DMS 273 (cell line): ENCODE results near the gene PRDX1.
A peak's percentile ranks its signal among the peaks of the same experiment; 100 is the strongest.

Experiments used
- DNase-seq: peaks from one replicate; lab custom pipeline; 2025; ENCODE audit not compliant: unreplicated experiment; lab: John Stamatoyannopoulos, UW

PRDX1 gene

GRCh38 chr1:45521413-45522323 lies at the start of gene PRDX1:
Gene PRDX1, minus strand, starts transcription at chr1:45521884. Its CDS starts 2,841 bp downstream, at chr1:45519043.
- DNase-seq, result peak; percentile 99

DNA sequence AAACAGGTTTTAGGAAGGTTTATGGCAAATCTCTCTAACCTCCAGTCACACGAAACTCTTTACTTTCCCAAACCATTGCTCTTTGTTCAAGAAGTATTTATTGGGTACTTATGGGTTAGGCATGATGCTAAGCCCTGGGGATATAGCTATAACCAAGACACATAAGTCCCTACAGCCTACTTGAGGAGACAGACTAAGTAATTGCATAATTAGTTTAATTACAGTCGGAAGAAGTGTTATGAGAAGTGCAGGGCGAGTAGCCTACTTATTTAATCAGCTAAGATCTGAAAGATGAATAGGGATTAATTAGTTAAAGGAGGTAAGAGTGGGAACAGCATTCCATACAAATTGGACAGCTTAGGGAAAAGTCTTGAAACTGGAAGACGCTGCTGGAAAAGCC lies 48.9 kb upstream of the PRDX1 start:
- DNase-seq, result no peak

DNA sequence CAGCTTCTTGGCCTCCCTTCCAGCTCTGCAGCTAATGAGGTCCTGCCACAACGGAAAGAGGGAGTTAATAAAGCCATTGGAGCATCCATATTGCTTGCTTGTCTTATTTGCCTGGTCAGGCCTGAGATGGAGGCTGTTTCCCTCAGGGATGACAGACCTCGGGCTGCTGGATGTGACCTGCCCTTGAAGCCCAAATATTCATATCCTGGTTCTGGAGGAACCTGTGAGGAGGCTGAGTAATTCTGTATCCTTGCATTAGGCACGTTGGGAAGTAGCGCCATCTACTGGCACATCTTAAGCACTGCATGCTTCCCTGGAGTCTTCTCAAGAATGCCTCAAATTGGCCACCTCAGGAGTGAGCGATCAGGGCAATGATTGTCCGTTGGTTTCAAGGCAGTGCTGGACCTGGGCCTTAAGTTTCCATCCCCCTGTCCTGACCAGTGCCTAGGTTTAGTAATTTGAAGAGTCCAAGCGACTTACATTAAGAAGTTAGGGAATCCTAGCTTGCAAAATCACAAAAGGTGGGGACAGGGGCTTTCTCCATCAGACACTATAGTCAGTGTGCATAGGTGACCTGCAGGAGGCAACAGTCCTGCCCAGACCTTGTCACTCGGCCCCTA lies 48.4 kb upstream of the PRDX1 start:
- peak; percentile 88 for DNase-seq

GRCh38 chr1:45569571-45569961 lies 47.9 kb upstream of the PRDX1 start:
- peak; percentile 45 for DNase-seq

- DNase-seq, result no peak
Observed at GRCh38 chr1:45568421-45568820, 46.7 kb upstream of the PRDX1 start.

DNA sequence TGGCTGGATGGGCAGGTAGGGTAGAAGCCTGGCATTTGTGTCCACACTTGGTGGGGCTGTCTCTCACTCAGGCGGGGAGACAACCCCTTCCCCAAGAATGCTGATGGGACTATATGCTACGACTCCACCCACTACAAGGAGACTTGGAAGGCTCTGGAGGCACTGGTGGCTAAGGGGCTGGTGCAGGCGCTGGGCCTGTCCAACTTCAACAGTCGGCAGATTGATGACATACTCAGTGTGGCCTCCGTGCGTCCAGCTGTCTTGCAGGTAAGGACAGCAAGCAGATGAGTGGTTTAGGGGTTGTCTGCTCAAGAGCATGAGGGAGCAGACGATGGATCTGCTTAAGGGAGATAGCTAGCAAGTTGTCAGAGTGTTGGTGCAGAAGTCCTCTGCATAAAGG lies 46.2 kb upstream of the PRDX1 start:
- DNase-seq, result no peak

DNA sequence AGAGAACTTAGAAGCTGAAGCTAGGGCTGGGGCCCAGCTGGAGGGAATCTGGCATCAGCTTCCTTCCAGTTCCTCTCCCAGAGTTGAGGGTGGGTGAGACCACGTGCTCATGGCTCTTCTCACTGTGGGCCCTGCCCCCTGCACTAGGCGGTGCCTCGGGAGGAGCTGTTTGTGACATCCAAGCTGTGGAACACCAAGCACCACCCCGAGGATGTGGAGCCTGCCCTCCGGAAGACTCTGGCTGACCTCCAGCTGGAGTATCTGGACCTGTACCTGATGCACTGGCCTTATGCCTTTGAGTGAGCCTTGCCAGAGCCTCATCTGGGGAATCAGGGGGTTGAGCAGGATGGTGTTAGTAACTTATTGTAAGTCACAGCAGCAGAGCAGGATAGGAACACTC lies 45.0 kb upstream of the PRDX1 start:
- peak; percentile 36 for DNase-seq

GRCh38 chr1:45563843-45564242 lies 42.2 kb upstream of the PRDX1 start:
- no peak for DNase-seq

DNA sequence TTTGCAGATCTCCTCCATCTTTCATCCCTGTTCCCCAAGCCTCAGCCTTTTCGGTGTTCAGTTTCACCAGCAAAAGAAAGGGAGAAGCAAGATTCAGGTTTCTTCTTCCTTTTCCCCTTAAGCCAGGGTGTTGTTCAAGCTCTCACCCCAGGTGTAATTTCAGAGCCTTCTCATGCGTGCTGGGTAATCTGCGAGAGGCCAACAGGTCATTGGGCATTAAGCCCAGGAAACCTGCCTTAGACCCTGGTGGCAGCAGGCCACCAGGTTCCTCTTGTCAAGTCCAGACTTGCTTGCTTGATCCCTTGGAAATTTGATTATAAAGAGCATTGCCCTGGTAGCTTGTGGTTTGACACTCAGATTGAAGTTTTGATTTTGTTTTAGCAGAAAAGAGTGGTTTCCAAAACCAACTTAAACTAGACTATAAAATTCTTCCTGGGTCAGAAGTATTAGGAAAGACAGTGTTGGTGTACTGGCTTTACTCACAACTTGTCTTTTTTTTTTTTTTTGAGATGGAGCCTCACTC lies 35.8 kb upstream of the PRDX1 start:
- DNase-seq, result peak; percentile 89

DNA sequence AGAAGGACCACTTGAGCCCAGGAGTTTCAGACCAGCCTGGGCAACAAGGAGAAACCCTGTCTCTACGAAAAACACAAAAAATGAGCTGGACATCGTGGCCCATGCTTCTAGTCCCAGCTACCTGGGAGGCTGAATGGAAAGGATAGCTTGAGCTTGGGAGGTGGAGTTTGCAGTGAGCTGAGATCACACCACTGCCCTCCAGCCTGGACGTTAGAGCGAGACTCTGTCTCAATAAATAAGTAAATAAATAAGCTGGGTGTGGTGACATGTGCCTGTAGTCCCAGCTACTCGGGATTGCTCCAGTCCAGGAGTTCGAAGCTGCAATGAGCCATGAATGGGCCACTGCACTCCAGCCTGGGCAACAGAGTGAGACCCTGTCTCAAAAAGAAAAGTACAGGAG lies 32.5 kb upstream of the PRDX1 start:
- DNase-seq, result no peak

GRCh38 chr1:45552331-45552730 lies 30.6 kb upstream of the PRDX1 start:
- DNase-seq, result peak; percentile 20

DNA sequence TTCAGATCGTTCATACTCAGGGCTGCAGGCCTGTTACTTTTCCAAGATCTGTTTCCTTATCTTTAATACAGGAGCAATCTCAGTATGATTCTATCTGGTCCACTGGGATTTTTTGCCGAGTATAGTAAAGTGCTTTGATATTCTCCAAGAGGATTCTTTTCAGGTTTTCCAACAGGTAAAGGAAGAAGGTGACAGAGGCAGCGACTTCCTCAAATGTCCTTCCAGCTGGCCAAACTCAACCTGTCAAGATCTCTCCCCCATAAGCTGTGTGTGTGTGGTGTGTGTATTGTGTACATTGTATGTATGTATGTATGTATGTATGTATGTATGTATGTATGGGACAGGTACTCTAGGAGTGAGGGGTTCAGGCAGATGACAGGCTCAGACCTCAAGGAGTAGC lies 30.0 kb upstream of the PRDX1 start:
- DNase-seq, result no peak

GRCh38 chr1:45550401-45551351 lies 29.0 kb upstream of the PRDX1 start, which contains the start of gene AKR1A1:
Gene AKR1A1, plus strand, starts transcription at chr1:45550826. Its CDS starts 10,969 bp downstream, at chr1:45561795.
- peak; percentile 97 for DNase-seq

DNA sequence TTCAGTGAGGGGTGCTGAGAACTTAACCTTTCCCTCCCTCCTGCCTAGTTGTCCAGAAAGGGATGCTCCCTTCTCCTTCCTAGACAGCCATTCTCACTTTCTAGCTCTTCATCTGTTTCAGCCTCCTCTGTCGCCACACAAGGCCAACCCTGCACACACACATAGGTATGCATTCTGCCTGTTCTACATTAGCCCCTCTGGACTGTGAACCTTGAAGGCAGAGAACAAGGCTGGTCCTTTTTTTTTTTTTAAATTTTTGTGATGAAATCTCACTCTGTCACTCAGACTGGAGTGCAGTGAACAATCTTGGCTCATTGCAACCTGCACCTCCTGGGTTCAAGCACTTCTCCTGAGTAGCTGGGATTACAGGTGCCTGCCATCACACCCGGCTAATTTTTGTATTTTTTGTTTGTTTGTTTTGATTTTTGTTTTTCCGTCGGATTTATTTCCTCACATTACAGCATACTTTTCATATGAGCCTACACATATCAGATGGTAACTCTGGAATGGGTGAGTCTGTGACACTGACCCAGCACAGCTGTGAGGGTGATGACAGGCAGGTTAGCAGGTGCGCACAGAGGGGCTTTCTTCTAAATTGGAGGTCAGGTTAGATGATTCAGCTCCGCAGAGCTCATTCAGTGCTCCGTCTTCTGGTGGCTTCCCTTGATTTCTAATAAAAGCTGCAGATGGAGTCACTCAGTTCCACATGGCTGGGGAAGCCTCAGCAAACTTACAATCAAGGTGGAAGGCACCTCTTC lies 24.0 kb upstream of the PRDX1 start:
- DNase-seq, result no peak

DNA sequence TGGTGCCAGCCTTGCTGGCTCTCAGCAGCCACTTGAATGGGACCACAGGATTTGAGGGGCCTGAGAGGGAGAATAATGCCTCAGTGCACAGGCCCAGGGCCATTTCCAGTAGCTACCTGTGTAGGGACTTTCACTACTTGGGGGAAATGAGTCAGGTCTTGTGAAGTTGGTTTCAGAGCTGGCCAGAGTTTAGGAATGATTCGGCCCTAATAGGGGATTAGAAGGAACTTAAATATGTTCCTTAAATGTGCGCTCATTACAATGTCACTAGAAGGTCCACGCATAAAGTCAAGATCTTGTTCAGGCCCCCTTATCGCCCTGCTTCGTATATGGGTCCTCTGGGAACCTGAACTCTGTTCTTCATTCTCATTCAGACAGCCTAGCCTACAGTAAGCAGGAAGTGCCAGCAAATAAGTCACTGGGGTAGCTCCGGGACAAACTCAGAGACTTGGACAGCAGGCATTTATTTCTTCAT lies 23.4 kb upstream of the PRDX1 start:
- DNase-seq, result no peak

- DNase-seq, result no peak
Observed at GRCh38 chr1:45544530-45544929, 22.8 kb upstream of the PRDX1 start.

DNA sequence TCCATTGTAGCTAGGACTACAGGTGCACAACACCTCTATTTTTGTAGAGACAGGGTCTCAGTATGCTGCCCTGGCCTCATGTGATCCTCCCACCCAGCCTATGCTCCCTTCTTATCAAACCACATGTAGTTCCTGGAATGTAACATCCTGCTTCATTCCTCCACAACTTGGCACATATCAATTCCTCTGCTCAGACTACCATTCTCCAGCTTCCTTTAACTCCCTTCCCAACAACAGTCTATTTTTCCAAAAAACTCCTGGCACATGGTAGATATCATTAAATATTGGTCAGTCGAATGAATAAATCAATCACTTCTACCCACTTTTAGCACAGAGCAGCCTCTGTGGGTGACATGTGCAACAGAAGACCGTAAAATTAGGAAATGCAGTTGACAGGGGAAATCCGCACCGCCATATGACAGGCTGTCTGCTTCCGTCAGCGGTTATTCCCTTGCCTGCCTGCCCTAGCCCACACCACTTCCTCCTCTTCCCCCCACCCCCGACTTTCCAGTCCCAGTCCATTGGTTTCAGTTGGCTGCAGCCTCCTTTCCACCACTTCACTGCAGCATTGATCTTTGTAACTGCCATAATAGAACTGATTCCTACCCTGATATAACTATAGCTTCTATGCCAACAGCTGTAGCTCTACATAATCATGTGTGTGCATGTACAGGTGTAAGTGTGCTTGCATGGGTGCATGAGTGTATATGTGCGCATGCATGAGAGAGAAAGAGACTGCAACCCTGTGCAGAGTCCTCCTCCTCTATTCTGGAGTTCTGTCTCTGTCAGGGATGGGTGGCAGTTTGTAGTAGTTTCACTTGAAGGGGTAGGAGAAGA lies 22.1 kb upstream of the PRDX1 start:
- DNase-seq, result no peak

DNA sequence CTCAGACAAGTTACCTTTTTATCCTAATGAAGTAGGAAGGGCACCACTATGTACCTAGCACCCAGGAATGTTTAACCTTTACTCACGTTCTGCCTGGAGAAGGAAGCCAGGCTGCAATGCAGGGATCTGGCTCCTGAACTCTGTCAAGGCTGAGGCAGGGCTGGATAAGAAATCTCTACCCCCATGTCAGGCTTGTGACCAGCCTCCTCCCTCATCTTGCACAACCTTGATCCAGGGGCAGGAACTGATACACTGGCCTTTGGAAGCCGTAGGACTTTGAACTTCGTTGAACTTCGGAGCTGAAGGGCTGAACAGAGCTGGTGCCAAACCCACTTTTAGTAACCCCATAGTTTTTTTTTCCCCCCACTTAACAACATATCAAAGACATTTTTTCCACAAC lies 20.9 kb upstream of the PRDX1 start:
- no peak for DNase-seq

DNA sequence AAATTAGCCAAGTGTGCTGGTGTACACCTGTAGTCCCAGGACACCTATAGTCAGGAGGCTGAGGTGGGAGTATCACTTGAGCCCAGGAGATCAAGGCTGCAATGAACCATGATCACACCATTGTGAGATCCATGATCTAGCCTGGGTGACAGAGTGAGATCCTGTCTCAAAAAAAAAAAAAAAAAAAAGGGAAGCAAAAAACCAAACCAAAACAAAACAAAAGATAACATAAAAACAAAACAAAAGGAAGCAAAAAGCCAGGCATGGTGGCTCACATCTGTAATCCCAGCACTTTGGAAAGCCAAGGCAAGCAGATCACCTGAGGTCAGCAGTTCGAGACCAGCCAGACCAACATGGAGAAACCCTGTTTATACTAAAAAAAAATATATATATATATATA lies 19.5 kb upstream of the PRDX1 start:
- DNase-seq, result no peak
